Measurements from ENCODE around the gene AGAP1.

AGAP1 gene

DNA sequence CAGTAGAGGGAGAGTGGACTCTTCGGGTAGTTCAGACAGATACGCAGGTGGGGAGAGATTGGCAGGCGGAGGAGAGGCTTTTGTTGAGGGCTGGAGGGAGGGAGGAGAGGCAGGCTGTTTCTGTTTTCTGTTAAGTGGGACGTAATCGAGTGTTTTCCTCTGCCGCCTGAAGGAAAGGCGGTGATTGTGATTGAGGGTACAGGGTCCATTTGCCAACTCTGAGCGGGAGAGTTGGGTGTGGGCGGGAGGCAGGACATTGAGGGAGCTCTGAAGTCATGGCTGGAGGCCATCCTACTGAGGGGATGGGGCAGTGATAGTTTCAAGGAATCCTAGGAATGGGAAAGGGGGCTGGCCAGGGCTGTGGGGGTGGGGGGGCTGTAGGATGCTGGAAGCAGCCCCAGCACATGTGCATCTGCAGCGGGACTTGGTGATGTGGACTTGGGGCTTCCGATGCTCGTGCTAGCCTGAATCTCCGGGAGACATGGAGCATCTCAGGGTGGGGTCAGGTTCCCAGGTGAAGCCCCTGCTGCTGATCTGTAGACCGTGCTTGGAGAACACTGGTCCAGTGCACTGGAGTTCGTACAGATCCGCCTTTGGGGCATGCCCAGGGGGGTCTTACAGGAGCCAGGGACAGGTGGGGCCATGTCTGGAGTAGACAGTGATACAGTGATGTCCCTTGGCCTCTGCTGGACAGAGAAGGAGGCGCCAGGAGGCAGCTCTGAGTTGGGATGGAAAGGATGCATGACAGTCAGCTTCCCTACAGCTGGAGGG is 167.5 kb downstream of the AGAP1 start:
- no peak for FAIRE-seq
- TF ChIP-seq SPI1 (IDR thresholded peaks at IDR 0.05; ENCODE audit: low read depth, low read length) (no peak), POLR2A (IDR thresholded peaks at IDR 0.05; ENCODE audit: low read depth, low read length) (no peak), PAX5 (IDR thresholded peaks at IDR 0.05; ENCODE audit: insufficient read depth, low read length, severe bottlenecking) (no peak), POU2F2 (IDR thresholded peaks at IDR 0.05; ENCODE audit: low read depth, low read length) (no peak), TAF1 (IDR thresholded peaks at IDR 0.05; ENCODE audit: low read depth, low read length) (no peak), POLR2AphosphoS5 (IDR thresholded peaks at IDR 0.05; ENCODE audit: low read depth, low read length) (no peak)
- DNase-seq (ENCODE audit: insufficient read length, low spot score): no peak

DNA sequence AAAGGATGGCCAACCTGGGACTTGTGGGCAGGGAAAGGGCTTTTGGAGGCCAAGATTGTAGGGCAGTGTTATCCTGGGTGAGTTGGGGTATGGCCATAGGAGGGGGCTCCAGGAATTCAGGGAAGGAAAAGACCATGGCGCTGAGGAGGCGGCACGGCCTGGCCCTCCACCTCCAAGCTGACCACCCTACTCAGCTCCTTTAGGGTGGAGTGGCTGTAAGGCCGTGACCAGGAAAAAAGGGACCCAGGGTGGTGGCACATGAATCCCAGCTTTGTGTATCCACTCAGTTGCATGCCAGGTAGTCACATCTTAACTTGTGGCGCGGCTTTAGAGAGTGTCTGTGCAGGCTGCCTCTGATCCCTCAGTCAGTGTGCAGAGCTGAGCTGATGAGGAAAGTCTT is 168.1 kb downstream of the AGAP1 start:
- TF ChIP-seq POU2F2 (IDR thresholded peaks at IDR 0.05; ENCODE audit: low read depth, low read length) (no peak), TAF1 (IDR thresholded peaks at IDR 0.05; ENCODE audit: low read depth, low read length) (no peak), POLR2AphosphoS5 (IDR thresholded peaks at IDR 0.05; ENCODE audit: low read depth, low read length) (no peak), PAX5 (IDR thresholded peaks at IDR 0.05; ENCODE audit: insufficient read depth, low read length, severe bottlenecking) (no peak), SPI1 (IDR thresholded peaks at IDR 0.05; ENCODE audit: low read depth, low read length) (no peak), POLR2A (IDR thresholded peaks at IDR 0.05; ENCODE audit: low read depth, low read length) (no peak)
- FAIRE-seq: no peak

DNA sequence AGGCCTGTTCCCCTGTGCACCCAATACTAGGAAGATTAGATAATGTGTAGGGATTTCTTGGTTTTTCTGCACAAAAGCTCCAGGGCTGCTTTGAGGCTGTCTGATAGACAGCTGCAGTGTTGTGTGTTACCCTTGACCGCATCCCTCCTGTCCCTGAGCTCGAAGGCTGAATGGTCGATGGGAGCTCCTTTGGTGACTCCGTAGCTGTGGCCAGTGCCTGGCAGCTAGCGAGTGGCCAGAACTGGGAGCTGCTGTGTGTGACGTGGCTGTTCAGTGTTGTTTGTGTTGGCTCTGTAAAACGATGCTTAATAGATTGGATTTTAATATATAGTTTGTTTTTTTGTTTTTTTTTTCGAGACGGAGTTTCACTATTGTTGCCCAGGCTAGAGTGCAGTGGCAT is 170.0 kb downstream of the AGAP1 start:
- TF ChIP-seq SPI1 (IDR thresholded peaks at IDR 0.05; ENCODE audit: low read depth, low read length) (no peak), POLR2AphosphoS5 (IDR thresholded peaks at IDR 0.05; ENCODE audit: low read depth, low read length) (no peak)
- FAIRE-seq: no peak
- no peak for DNase-seq (ENCODE audit: insufficient read length, low spot score)

More for the DNA sequence above, 168.1 kb downstream of the AGAP1 start:
- no peak for DNase-seq (ENCODE audit: insufficient read length, low spot score)

DNA sequence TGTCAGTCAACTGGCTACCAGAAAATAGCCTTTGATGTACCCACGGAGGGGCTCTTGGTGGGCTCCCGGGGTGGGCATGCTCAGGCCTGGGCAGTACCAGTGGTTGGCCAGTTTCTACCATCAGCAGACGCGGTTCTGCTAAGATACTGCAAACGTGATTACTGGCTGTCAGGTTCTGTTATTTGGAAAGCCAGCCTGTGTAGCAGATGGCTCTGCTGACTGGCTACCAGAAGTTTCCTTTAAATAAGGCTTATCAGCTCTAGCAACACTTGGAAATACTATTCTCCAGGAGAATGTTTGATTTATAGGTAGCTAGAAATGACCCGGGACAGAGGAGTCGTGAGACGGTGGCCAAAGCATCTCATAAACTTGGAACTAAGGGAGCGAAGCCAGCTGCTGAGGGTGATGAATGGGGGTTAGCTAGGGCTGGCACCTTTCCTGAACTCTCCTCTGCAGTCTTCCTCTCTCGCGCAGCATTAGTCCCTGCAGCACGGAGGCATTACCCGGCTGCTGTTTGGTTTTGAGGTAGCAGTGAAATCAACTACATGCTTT is 171.9 kb downstream of the AGAP1 start:
- FAIRE-seq (no peak), DNase-seq (ENCODE audit: insufficient read length, low spot score) (no peak)
- TF ChIP-seq POLR2AphosphoS5 (IDR thresholded peaks at IDR 0.05; ENCODE audit: low read depth, low read length) (no peak), SPI1 (IDR thresholded peaks at IDR 0.05; ENCODE audit: low read depth, low read length) (no peak), TAF1 (IDR thresholded peaks at IDR 0.05; ENCODE audit: low read depth, low read length) (no peak)

DNA sequence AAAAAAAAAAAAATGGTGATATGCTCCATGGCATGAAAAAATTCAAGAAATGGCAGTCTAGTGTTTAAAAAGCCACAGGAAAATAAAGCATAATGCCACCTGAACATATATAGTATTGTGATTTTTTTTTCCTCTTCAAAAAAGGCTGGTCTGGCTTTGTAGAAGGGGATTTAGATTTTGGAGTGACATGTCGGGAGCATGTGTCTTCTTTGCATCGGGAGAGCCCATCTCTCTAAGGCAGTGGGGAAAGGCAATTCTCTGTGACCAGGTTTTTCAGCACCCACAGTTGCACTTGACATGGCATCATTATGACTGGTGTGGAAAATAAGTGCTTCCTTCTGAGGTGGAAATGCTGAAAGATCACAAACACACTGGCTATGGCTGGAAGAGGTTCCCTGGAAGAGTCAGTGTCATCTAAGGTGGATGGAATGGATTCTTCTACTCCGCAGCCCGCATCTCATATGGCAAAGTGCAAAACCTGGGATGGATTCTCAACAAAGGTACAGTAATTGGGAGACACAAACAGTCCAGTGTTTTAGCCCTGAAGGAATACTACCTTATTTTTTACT is 172.5 kb downstream of the AGAP1 start:
- FAIRE-seq (no peak), DNase-seq (ENCODE audit: insufficient read length, low spot score) (no peak)
- no peak for TF ChIP-seq POU2F2 (IDR thresholded peaks at IDR 0.05; ENCODE audit: low read depth, low read length)
- TF ChIP-seq PAX5 (IDR thresholded peaks at IDR 0.05; ENCODE audit: insufficient read depth, low read length, severe bottlenecking): no peak
- no peak for TF ChIP-seq SPI1 (IDR thresholded peaks at IDR 0.05; ENCODE audit: low read depth, low read length)
- TF ChIP-seq POLR2A (IDR thresholded peaks at IDR 0.05; ENCODE audit: low read depth, low read length): no peak
- no peak for TF ChIP-seq POLR2AphosphoS5 (IDR thresholded peaks at IDR 0.05; ENCODE audit: low read depth, low read length)
- no peak for TF ChIP-seq TAF1 (IDR thresholded peaks at IDR 0.05; ENCODE audit: low read depth, low read length)

DNA sequence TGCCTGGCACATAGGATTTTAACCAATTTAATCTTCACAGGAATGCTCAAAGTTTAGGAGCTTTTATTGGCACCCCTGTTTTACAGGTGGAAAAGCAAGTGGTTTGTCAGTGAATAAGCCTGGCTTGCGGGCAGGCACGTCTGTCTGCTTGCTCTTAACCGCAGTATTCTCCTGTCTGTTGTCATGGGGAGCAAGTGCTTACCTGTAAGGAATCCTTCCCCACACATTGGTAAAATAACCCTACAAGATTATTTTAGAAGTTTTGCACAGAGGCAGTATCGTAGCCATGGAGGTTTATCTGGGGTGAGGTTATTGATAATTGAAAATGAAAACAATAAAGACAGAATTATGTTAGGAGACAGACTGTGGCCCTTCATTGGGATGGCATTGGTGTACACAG is 174.9 kb downstream of the AGAP1 start:
- DNase-seq (ENCODE audit: insufficient read length, low spot score) (no peak), FAIRE-seq (no peak)
- TF ChIP-seq POLR2AphosphoS5 (IDR thresholded peaks at IDR 0.05; ENCODE audit: low read depth, low read length) (no peak), PAX5 (IDR thresholded peaks at IDR 0.05; ENCODE audit: insufficient read depth, low read length, severe bottlenecking) (no peak), TAF1 (IDR thresholded peaks at IDR 0.05; ENCODE audit: low read depth, low read length) (no peak), POLR2A (IDR thresholded peaks at IDR 0.05; ENCODE audit: low read depth, low read length) (no peak), POU2F2 (IDR thresholded peaks at IDR 0.05; ENCODE audit: low read depth, low read length) (no peak), SPI1 (IDR thresholded peaks at IDR 0.05; ENCODE audit: low read depth, low read length) (no peak)

DNA sequence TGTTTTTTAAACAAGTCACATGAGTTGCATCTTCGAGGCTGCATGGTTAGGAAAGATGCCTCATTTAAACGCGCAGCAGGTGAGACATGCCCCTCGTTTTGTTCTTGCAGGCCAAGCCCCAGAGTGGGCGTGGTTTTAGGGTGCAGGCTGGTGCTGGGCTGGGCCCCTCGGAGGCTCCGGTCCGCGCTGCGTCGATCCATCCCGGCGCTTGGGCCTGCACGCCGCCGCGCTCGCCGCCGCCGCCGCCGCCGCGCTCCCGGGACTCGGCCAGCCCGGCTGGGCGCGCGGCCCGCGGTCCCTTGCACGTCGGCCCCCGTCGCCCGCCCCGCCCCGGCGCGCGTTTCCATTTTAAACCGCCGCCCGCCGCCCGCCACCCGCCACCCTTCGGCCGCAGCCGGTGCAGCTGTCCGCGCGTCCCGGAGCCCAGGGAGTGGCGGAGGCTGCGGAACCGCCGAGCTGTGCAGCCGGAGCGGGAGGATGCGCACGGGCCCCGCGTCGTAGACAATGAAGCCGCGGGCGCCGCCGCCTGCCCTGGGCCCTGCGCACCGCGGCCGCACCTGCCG is 175.5 kb downstream of the AGAP1 start:
- no peak for FAIRE-seq
- TF ChIP-seq POU2F2 (IDR thresholded peaks at IDR 0.05; ENCODE audit: low read depth, low read length): no peak
- no peak for TF ChIP-seq POLR2AphosphoS5 (IDR thresholded peaks at IDR 0.05; ENCODE audit: low read depth, low read length)
- no peak for DNase-seq (ENCODE audit: insufficient read length, low spot score)

DNA sequence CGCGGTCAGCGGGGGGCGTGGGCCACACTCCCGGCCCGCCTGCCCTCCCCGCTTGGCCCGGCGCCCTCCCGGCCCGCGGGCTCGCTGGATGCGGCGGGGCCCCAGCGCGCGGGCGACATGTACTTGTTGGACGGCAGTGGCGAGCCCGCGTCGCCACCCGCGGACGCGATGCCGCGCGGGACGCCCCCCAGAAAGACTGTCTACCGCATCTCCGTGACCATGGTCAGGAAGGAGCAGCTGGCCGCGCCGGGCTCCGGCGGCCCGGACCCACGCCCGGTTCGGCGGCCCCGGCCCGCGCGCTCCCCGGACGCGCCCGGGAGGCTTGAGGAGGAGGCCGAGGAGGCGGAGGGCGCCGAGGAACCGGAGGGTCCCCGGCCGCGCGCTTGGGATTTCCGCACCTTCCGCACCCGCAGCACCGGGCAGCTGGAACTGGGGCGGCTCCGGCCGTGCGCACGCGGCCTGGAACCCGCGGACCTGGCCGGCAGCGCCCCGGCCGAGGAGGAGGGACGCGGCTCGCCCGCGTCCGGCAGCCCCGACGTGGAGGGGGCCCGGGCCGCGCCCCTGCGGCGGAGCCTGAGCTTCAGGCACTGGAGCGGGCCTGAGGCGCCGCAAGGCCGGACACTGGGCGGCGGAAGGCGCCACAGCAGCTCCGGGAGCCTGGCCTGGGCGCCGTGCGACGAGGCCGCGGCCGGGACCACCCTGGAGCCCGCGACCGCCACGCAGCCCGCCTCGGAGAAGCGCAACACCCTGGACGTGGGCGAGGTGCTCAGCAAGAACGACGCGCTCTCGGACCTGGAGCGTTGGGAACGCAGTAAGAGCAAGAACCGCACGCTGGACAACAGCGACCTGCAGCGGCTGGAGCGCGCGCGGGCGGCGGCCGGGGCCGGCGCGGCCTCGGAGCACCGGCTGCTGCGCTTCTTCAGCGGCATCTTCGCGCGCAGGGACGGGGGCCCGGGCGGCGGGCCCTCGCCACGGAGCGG is 176.4 kb downstream of the AGAP1 start:
- FAIRE-seq: no peak
- TF ChIP-seq PAX5 (IDR thresholded peaks at IDR 0.05; ENCODE audit: insufficient read depth, low read length, severe bottlenecking): no peak
- TF ChIP-seq POU2F2 (IDR thresholded peaks at IDR 0.05; ENCODE audit: low read depth, low read length): no peak
- no peak for TF ChIP-seq POLR2AphosphoS5 (IDR thresholded peaks at IDR 0.05; ENCODE audit: low read depth, low read length)
- TF ChIP-seq SPI1 (IDR thresholded peaks at IDR 0.05; ENCODE audit: low read depth, low read length): no peak
- TF ChIP-seq TAF1 (IDR thresholded peaks at IDR 0.05; ENCODE audit: low read depth, low read length): no peak
- TF ChIP-seq POLR2A (IDR thresholded peaks at IDR 0.05; ENCODE audit: low read depth, low read length): no peak
- no peak for DNase-seq (ENCODE audit: insufficient read length, low spot score)
